SU-DHL-6 (cell line): Measurements from ENCODE around the gene C21orf58.
"Not testable (repeated sequence)": the region's sequence is repeated elsewhere in the genome, so short reads cannot be mapped to it uniquely, and the experiment has no call there.

Experiments used
- EZH2phosphoT487 ChIP-seq: fragments of 200-600 bp; sonication (generic), shearing (Covaris generic); conservative IDR thresholded peaks from 2 replicates; pipeline ENCODE4 v1.6.1; 2018; ENCODE audit warnings: mild to moderate bottlenecking, antibody characterized with exemption, low read length, moderate library complexity, mixed read lengths
- TF ChIP-seq, protein P1 (sequence below): fragments of 200-600 bp; sonication (generic); IDR thresholded peaks from one replicate; pipeline ENCODE4 v1.5.1; 2017; ENCODE audit warnings: antibody characterized with exemption, mild to moderate bottlenecking, low read length, moderate library complexity; ENCODE audit not compliant: insufficient read depth, poor library complexity, severe bottlenecking

DNA sequence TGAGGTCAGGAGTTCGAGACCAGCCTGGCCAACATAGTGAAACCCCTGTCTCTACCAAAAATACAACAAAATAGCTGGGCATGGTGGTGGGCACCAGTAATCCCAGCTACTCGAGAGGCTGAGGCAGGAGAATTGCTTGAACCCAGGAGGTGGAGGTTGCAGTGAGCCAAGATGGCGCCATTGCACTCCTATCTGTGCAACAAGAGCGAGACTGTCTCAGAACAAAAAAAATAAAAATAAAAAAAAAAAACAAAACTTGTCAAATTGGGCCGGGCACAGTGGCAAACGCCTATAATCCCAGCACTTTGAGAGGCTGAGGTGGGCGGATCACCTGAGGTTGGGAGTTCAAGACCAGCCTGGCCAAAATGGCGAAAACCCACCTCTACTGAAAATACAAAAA is 13.4 kb downstream of the C21orf58 start:
- TF ChIP-seq, protein P1, sequence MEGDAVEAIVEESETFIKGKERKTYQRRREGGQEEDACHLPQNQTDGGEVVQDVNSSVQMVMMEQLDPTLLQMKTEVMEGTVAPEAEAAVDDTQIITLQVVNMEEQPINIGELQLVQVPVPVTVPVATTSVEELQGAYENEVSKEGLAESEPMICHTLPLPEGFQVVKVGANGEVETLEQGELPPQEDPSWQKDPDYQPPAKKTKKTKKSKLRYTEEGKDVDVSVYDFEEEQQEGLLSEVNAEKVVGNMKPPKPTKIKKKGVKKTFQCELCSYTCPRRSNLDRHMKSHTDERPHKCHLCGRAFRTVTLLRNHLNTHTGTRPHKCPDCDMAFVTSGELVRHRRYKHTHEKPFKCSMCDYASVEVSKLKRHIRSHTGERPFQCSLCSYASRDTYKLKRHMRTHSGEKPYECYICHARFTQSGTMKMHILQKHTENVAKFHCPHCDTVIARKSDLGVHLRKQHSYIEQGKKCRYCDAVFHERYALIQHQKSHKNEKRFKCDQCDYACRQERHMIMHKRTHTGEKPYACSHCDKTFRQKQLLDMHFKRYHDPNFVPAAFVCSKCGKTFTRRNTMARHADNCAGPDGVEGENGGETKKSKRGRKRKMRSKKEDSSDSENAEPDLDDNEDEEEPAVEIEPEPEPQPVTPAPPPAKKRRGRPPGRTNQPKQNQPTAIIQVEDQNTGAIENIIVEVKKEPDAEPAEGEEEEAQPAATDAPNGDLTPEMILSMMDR: not testable (repeated sequence)
- TF ChIP-seq EZH2phosphoT487: not testable (repeated sequence)
